Caco-2 (cell line): ENCODE results near the gene MTF1. TPM values are rescaled to one million over a fixed set of nuclear protein-coding genes. Genes with fewer than 3 reads are reported as not detected.
A peak's percentile ranks its signal among the peaks of the same experiment; 100 is the strongest.
"Not testable (repeated sequence)": the region's sequence is repeated elsewhere in the genome, so short reads cannot be mapped to it uniquely, and the experiment has no call there.

Source experiments
- BruUV-seq: library from RNA; stranded (reverse); fragments of 400-500 nt; replicated peaks from 2 replicates; lab custom pipeline; 2021; lab: Mats Ljungman, UMichigan
- CTCF ChIA-PET: fragments of 300-600 bp; sonication (Branson Sonifier 250); formaldehyde crosslinking; loops from one replicate; lab custom pipeline; 2022; ENCODE audit warnings: antibody characterized with exemption; lab: Charles Lee
- POLR2A ChIA-PET: fragments of 300-600 bp; sonication (Branson Sonifier 250); formaldehyde crosslinking; loops from one replicate; lab custom pipeline; 2022; ENCODE audit warnings: antibody characterized with exemption; lab: Charles Lee
- DNase-seq, 2 experiments: peaks; one replicate each; pipeline versions ENCODE4 v3.0.0 to v3.0.0-alpha.2; 2020 to 2022
- H3K27me3 ChIP-seq: replicated peaks from 2 replicates; pipeline ENCODE4 v1.6.0; 2011; ENCODE audit warnings: low read length; ENCODE audit not compliant: control insufficient read depth, insufficient read depth
- H3K36me3 ChIP-seq: 2 replicates; pipeline ENCODE4 v1.5.1; 2011; ENCODE audit warnings: low read length; ENCODE audit not compliant: control insufficient read depth, insufficient read depth
- H3K4me1 ChIP-seq: fragments of 250-450 bp; sonication (Bioruptor Pico); 2 replicates; pipeline ENCODE4 v1.5.1; 2020; ENCODE audit warnings: mild to moderate bottlenecking
- H3K4me3 ChIP-seq: 2 replicates; pipeline ENCODE4 v1.5.1; 2011; ENCODE audit warnings: low read depth, mild to moderate bottlenecking, control low read depth, low read length
- H3K9me3 ChIP-seq: fragments of 250-450 bp; sonication (Bioruptor Pico); 2 replicates; pipeline ENCODE4 v1.5.1; 2020; ENCODE audit warnings: mild to moderate bottlenecking, moderate library complexity
- H3K27ac Mint-ChIP-seq: one replicate; pipeline ENCODE4 v1.8.0; 2022; ENCODE audit warnings: mixed read lengths; ENCODE audit not compliant: unreplicated experiment
- H3K27me3 Mint-ChIP-seq: one replicate; pipeline ENCODE4 v1.8.0; 2022; ENCODE audit warnings: mixed read lengths; ENCODE audit not compliant: insufficient read depth, unreplicated experiment
- H3K36me3 Mint-ChIP-seq: one replicate; pipeline ENCODE4 v1.8.0; 2022; ENCODE audit warnings: mild to moderate bottlenecking, mixed read lengths; ENCODE audit not compliant: insufficient read depth, unreplicated experiment
- H3K4me1 Mint-ChIP-seq: one replicate; pipeline ENCODE4 v1.8.0; 2022; ENCODE audit warnings: low read depth, mixed read lengths; ENCODE audit not compliant: unreplicated experiment
- H3K4me3 Mint-ChIP-seq: one replicate; pipeline ENCODE4 v1.8.0; 2022; ENCODE audit warnings: mild to moderate bottlenecking, moderate library complexity, mixed read lengths; ENCODE audit not compliant: unreplicated experiment
- H3K9me3 Mint-ChIP-seq: one replicate; pipeline ENCODE4 v1.8.0; 2022; ENCODE audit warnings: mixed read lengths; ENCODE audit not compliant: unreplicated experiment
- intact Hi-C: fragments of 100-400 bp; cut with micrococcal nuclease; formaldehyde crosslinking; loops from one replicate; pipeline ENCODE4 v1.10.0; 2022; ENCODE audit not compliant: unreplicated experiment
- total RNA-seq: library from RNA; stranded (reverse); gene quantifications from 2 replicates; pipeline ENCODE4 v1.2.3, GENCODE V29; 2022
- TF ChIP-seq, protein P1 (sequence below), 2 experiments: fragments of 200-600 bp in 1 of 2; IDR thresholded peaks; 1 replicate in 1 of 2; 2 replicates in 1 of 2; pipeline versions ENCODE4 v1.5.1 to v1.8.0; 2011 to 2022; ENCODE audit warnings: antibody characterized with exemption in 1 of 2, control low read depth in 1 of 2, inconsistent platforms in 1 of 2, low read depth in 1 of 2, low read length in 1 of 2, mild to moderate bottlenecking in 1 of 2, moderate library complexity in 1 of 2; ENCODE audit not compliant: insufficient read depth in 1 of 2, severe bottlenecking in 1 of 2, unreplicated experiment in 1 of 2

Gene MTF1
- total RNA-seq, 1 experiment from 2014 or later: 8.4 TPM

DNA sequence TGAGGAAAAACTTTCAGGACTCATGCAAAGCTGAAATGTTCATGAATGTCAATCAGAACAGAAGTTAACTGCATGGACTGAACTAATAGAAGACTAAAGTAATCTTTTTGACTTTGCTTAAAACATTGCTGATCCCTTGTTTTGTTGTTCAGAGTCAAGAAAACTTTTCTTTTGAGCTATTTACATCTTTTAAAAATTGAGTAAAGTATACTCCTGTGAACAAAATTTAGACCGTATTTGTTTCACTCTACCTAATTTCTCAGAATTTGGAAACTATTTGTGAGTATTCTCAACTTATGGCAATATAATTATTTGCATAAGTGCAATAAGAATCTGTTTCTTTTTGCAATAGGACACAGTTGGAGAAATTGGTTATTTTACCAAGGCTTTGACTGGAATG, 46.3 kb upstream of the MTF1 start:
- ChIA-PET CTCF (no interaction called here), POLR2A (no interaction called here)
- H3K9me3 Mint-ChIP-seq: peaks cover 15% of the 10 kb centered on the region
- DNase-seq: no peak
- H3K4me1 ChIP-seq: peaks cover 18% of the 10 kb centered on the region
- H3K4me1 Mint-ChIP-seq: peaks cover 26% of the 10 kb centered on the region
- no TSS peak for BruUV-seq
- H3K27me3 Mint-ChIP-seq: no peaks in the 10 kb centered on the region
- intact Hi-C loops: no loop called here
- H3K27ac Mint-ChIP-seq: no peak overlapping the region
- H3K4me3 ChIP-seq: no peak overlapping the region
- no peaks in the 10 kb centered on the region for H3K27me3 ChIP-seq
- TF ChIP-seq, protein P1, sequence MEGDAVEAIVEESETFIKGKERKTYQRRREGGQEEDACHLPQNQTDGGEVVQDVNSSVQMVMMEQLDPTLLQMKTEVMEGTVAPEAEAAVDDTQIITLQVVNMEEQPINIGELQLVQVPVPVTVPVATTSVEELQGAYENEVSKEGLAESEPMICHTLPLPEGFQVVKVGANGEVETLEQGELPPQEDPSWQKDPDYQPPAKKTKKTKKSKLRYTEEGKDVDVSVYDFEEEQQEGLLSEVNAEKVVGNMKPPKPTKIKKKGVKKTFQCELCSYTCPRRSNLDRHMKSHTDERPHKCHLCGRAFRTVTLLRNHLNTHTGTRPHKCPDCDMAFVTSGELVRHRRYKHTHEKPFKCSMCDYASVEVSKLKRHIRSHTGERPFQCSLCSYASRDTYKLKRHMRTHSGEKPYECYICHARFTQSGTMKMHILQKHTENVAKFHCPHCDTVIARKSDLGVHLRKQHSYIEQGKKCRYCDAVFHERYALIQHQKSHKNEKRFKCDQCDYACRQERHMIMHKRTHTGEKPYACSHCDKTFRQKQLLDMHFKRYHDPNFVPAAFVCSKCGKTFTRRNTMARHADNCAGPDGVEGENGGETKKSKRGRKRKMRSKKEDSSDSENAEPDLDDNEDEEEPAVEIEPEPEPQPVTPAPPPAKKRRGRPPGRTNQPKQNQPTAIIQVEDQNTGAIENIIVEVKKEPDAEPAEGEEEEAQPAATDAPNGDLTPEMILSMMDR (IDR thresholded peaks at IDR 0.05; ENCODE audit: insufficient read depth in 1 of 2, low read depth in 1 of 2, low read length in 1 of 2, severe bottlenecking in 1 of 2, unreplicated experiment in 1 of 2): no peak
- no peaks in the 10 kb centered on the region for H3K9me3 ChIP-seq
- no peak overlapping the region for H3K4me3 Mint-ChIP-seq
- H3K36me3 Mint-ChIP-seq: peaks cover 7% of the 10 kb centered on the region
- no peaks in the 10 kb centered on the region for H3K36me3 ChIP-seq

DNA sequence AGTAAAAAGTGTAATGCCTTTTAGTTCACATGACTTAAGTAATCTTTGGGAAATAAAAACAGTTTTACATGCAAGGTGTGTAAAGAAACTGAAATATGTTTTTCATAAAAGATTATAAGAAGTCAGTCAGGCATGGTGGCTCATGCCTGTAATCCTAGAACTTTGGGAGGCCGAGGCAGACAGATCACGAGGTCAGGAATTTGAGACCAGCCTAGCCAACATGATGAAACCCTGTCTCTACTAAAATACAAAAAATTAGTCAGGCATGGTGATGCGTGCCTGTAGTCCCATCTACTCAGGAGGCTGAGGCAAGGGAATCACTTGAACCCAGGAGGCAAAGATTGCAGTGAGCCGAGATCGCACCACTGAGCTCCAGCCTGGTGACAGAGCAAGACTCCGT, 44.5 kb upstream of the MTF1 start:
- H3K27me3 ChIP-seq, H3K4me3 ChIP-seq, H3K9me3 ChIP-seq, H3K9me3 Mint-ChIP-seq, POLR2A ChIA-PET, BruUV-seq, intact Hi-C loops, H3K36me3 ChIP-seq, DNase-seq, H3K27me3 Mint-ChIP-seq, H3K27ac Mint-ChIP-seq, H3K4me3 Mint-ChIP-seq, CTCF ChIA-PET: not testable (repeated sequence)
- Mint-ChIP-seq H3K36me3 (peaks cover 11% of the 10 kb centered on the region), H3K4me1 (peaks cover 19% of the 10 kb centered on the region)
- peaks cover 18% of the 10 kb centered on the region for H3K4me1 ChIP-seq

DNA sequence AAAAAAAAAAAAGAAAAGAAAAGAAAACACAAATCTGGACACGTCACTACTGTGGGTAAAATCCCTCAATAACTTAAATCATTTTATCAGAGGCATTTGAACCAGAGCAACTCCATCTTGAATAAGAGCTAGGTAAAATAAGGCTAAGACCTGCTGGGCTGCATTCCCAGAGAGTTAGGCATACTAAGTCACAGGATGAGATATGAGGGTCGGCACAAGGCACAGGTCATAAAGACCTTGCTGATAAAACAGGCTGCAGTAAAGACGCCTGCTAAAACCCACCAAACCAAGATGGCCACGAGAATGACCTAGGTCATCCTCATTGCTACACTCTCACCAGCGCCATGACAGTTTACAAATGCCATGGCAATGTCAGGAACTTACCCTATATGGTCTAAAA, 43.6 kb upstream of the MTF1 start:
- no peaks in the 10 kb centered on the region for H3K27me3 ChIP-seq
- no peaks in the 10 kb centered on the region for H3K9me3 Mint-ChIP-seq
- peak in 1 of 2 experiments; percentile 42 for DNase-seq
- no TSS peak for BruUV-seq
- POLR2A ChIA-PET: no interaction called here
- H3K27me3 Mint-ChIP-seq: no peaks in the 10 kb centered on the region
- no peaks in the 10 kb centered on the region for H3K9me3 ChIP-seq
- H3K4me3 Mint-ChIP-seq: no peak overlapping the region
- no peak overlapping the region for H3K4me3 ChIP-seq
- peaks cover 11% of the 10 kb centered on the region for H3K36me3 Mint-ChIP-seq
- peaks cover 16% of the 10 kb centered on the region for H3K4me1 ChIP-seq
- H3K27ac Mint-ChIP-seq: no peak overlapping the region
- CTCF ChIA-PET: no interaction called here
- TF ChIP-seq, protein P1 (IDR thresholded peaks at IDR 0.05; ENCODE audit: insufficient read depth in 1 of 2, low read depth in 1 of 2, low read length in 1 of 2, severe bottlenecking in 1 of 2, unreplicated experiment in 1 of 2): no peak
- H3K4me1 Mint-ChIP-seq: peaks cover 10% of the 10 kb centered on the region
- no peaks in the 10 kb centered on the region for H3K36me3 ChIP-seq
- intact Hi-C loops: no loop called here

DNA sequence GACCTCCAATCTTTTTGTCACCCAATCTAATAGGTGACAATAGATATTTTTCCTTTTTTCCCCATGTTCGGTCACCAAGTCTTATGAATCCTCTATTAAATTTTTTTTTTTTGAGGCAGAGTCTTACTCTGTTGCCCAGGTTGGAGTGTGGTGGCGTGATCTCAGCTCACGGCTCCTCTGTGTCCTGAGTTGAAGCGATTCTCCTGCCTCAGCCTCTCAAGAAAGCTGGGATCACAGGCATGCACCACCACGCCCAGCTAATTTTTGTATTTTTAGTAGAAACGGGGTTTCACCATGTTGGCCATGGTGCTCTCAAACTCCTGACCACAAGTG, 42.5 kb upstream of the MTF1 start:
- Mint-ChIP-seq H3K27me3 (no peaks in the 10 kb centered on the region), H3K4me3 (no peak overlapping the region), H3K4me1 (no peaks in the 10 kb centered on the region), H3K36me3 (peaks cover 12% of the 10 kb centered on the region), H3K27ac (no peak overlapping the region), H3K9me3 (no peaks in the 10 kb centered on the region)
- no peaks in the 10 kb centered on the region for H3K27me3 ChIP-seq
- H3K36me3 ChIP-seq: no peaks in the 10 kb centered on the region
- DNase-seq: no peak
- TF ChIP-seq, protein P1 (IDR thresholded peaks at IDR 0.05; ENCODE audit: insufficient read depth in 1 of 2, low read depth in 1 of 2, low read length in 1 of 2, severe bottlenecking in 1 of 2, unreplicated experiment in 1 of 2): no peak
- CTCF ChIA-PET: no interaction called here
- no TSS peak for BruUV-seq
- no peaks in the 10 kb centered on the region for H3K9me3 ChIP-seq
- POLR2A ChIA-PET: no interaction called here
- no peak overlapping the region for H3K4me3 ChIP-seq
- H3K4me1 ChIP-seq: peaks cover 6% of the 10 kb centered on the region
- intact Hi-C loops: no loop called here
